NB4 (cell line): ENCODE measurements around the gene CIROP.

Experiments
- CTCF ChIP-seq: IDR thresholded peaks from one replicate; pipeline ENCODE4 v1.5.1; 2012; ENCODE audit warnings: low read depth, low read length
- MAX ChIP-seq: IDR thresholded peaks from 2 replicates; pipeline ENCODE4 v1.6.1; 2011; ENCODE audit warnings: low read depth, low read length
- POLR2A ChIP-seq: IDR thresholded peaks from 2 replicates; pipeline ENCODE4 v1.6.1; 2011; ENCODE audit warnings: mild to moderate bottlenecking; ENCODE audit not compliant: insufficient read length; ENCODE audit errors: extremely low read depth

GRCh38 chr14:23093526-23093925 lies 11.3 kb downstream of the CIROP start:
- no peak for TF ChIP-seq POLR2A
- no peak for TF ChIP-seq MAX
- TF ChIP-seq CTCF, result no peak
